Parathyroid adenoma (tissue), 2 donors: Measurements from ENCODE around the gene PLCB1.

Experiments used
- H2AFZ ChIP-seq: fragments of 300-600 bp; sonication (generic); one replicate; pipeline ENCODE4 v1.7.0; 2017; ENCODE audit warnings: antibody characterized with exemption, mild to moderate bottlenecking
- H3K27ac ChIP-seq: fragments of 300-600 bp; sonication (generic); one replicate; pipeline ENCODE4 v1.7.0; 2017
- H3K27me3 ChIP-seq: fragments of 300-600 bp; sonication (generic); one replicate; pipeline ENCODE4 v1.7.0; 2017; ENCODE audit warnings: low read length; ENCODE audit not compliant: control insufficient read depth, insufficient read depth
- H3K36me3 ChIP-seq: fragments of 300-600 bp; sonication (generic); one replicate; pipeline ENCODE4 v1.7.0; 2017; ENCODE audit warnings: low read length; ENCODE audit not compliant: control insufficient read depth, insufficient read depth
- H3K4me1 ChIP-seq: fragments of 300-600 bp; sonication (generic); one replicate; pipeline ENCODE4 v1.7.0; 2017; ENCODE audit warnings: control low read depth
- H3K4me2 ChIP-seq: fragments of 300-600 bp; sonication (generic); one replicate; pipeline ENCODE4 v1.7.0; 2017; ENCODE audit warnings: low read length
- H3K4me3 ChIP-seq: fragments of 300-600 bp; sonication (generic); one replicate; pipeline ENCODE4 v1.7.0; 2017; ENCODE audit warnings: low read depth, low read length
- H3K79me2 ChIP-seq: fragments of 300-600 bp; sonication (generic); one replicate; pipeline ENCODE4 v1.7.0; 2017; ENCODE audit warnings: control low read depth
- H3K9ac ChIP-seq: fragments of 300-600 bp; sonication (generic); one replicate; pipeline ENCODE4 v1.7.0; 2017; ENCODE audit warnings: mild to moderate bottlenecking
- H3K9me3 ChIP-seq: fragments of 300-600 bp; sonication (generic); one replicate; pipeline ENCODE4 v1.7.0; 2017; ENCODE audit warnings: low read length; ENCODE audit not compliant: control insufficient read depth
- CTCF ChIP-seq: fragments of 300-600 bp; sonication (generic); IDR thresholded peaks from one replicate; pipeline ENCODE4 v1.7.0; 2017; ENCODE audit warnings: antibody characterized with exemption, mild to moderate bottlenecking
- donor health status: primary hyperparathyroidism.

Gene PLCB1

DNA sequence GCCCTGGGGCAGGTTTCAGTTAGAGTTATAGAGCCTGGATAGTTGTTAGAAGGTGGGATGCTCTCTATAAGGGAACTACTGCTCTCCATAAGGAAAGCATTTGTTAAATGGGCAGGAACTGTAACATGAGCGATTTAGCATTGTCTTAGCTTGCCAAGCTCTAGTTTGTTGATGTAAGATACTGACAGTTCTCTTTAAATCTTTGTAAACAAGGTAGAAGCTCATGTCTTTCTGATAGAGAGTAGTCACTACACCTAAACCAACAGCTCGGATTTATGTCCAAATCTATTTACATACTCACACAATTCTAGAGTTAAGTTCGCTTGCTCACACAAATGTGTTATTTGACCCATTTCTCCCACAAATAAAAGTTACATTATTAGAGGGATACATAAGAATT, 87.3 kb downstream of the PLCB1 start:
- Histone ChIP-seq H3K27me3 (no peaks in the 10 kb centered on the region), H2AFZ (no peak overlapping the region), H3K79me2 (peaks cover 14% of the 10 kb centered on the region), H3K9me3 (no peaks in the 10 kb centered on the region), H3K4me3 (no peak overlapping the region), H3K27ac (no peak overlapping the region), H3K4me2 (no peak overlapping the region), H3K36me3 (no peaks in the 10 kb centered on the region), H3K9ac (no peak overlapping the region), H3K4me1 (peaks cover 12% of the 10 kb centered on the region)
- TF ChIP-seq CTCF: no peak

GRCh38 chr20:8220716-8221115, 88.7 kb downstream of the PLCB1 start:
- Histone ChIP-seq H3K9ac (no peak overlapping the region), H3K4me3 (no peak overlapping the region), H2AFZ (no peak overlapping the region), H3K4me2 (no peak overlapping the region), H3K27ac (no peak overlapping the region), H3K4me1 (peaks cover 14% of the 10 kb centered on the region), H3K36me3 (no peaks in the 10 kb centered on the region), H3K9me3 (no peaks in the 10 kb centered on the region), H3K27me3 (no peaks in the 10 kb centered on the region), H3K79me2 (peaks cover 14% of the 10 kb centered on the region)
- TF ChIP-seq CTCF: no peak

- Histone ChIP-seq H3K27me3 (no peaks in the 10 kb centered on the region), H3K9ac (no peak overlapping the region), H3K79me2 (peaks cover 13% of the 10 kb centered on the region), H3K9me3 (no peaks in the 10 kb centered on the region), H3K27ac (no peak overlapping the region), H3K4me1 (peaks cover 12% of the 10 kb centered on the region), H3K4me2 (no peak overlapping the region), H2AFZ (no peak overlapping the region), H3K4me3 (no peak overlapping the region), H3K36me3 (no peaks in the 10 kb centered on the region)
- TF ChIP-seq CTCF: no peak
Measured at GRCh38 chr20:8221887-8222419, 89.9 kb downstream of the PLCB1 start.

GRCh38 chr20:8223091-8223870, 91.2 kb downstream of the PLCB1 start:
- Histone ChIP-seq H2AFZ (no peak overlapping the region), H3K27me3 (no peaks in the 10 kb centered on the region), H3K36me3 (no peaks in the 10 kb centered on the region), H3K9me3 (no peaks in the 10 kb centered on the region), H3K4me1 (peaks cover 7% of the 10 kb centered on the region), H3K27ac (no peak overlapping the region), H3K9ac (no peak overlapping the region), H3K79me2 (peaks cover 9% of the 10 kb centered on the region), H3K4me2 (no peak overlapping the region), H3K4me3 (no peak overlapping the region)
- TF ChIP-seq CTCF: no peak

- Histone ChIP-seq H3K4me1 (peaks cover 7% of the 10 kb centered on the region), H3K4me2 (no peak overlapping the region), H3K9ac (no peak overlapping the region), H3K4me3 (no peak overlapping the region), H3K27me3 (no peaks in the 10 kb centered on the region), H3K9me3 (no peaks in the 10 kb centered on the region), H2AFZ (peak overlapping the region; percentile 6), H3K36me3 (no peaks in the 10 kb centered on the region), H3K79me2 (peaks cover 11% of the 10 kb centered on the region), H3K27ac (no peak overlapping the region)
- TF ChIP-seq CTCF: no peak
Measured at GRCh38 chr20:8225658-8226057, 93.6 kb downstream of the PLCB1 start.
